Panc1 (cell line): Measurements from ENCODE around the gene ASXL1. TPM values are rescaled to one million over a fixed set of nuclear protein-coding genes. Genes with fewer than 3 reads are reported as not detected.

Experiments
- ATAC-seq: fragments of 200-7000 bp; cut with Tn5 transposase; 2 replicates; pipeline ENCODE4 v1.9.1; 2020; ENCODE audit warnings: mild to moderate bottlenecking, moderate library complexity
- BruUV-seq: library from RNA; stranded (reverse); fragments of 400-500 nt; replicated peaks from 2 replicates; lab custom pipeline; 2021; lab: Mats Ljungman, UMichigan
- CTCF ChIA-PET: fragments of 300-600 bp; sonication (Branson Sonifier 250); formaldehyde crosslinking; loops from one replicate; lab custom pipeline; 2022; ENCODE audit warnings: antibody characterized with exemption; lab: Charles Lee
- POLR2A ChIA-PET: fragments of 300-600 bp; sonication (Branson Sonifier 250); formaldehyde crosslinking; loops from one replicate; lab custom pipeline; 2022; ENCODE audit warnings: antibody characterized with exemption; lab: Charles Lee
- DNase-seq: peaks from one replicate; pipeline ENCODE4 v3.0.0-alpha.2; 2010; ENCODE audit warnings: low read depth, low spot score
- H3K27ac ChIP-seq: 2 replicates; pipeline ENCODE4 v1.5.1; 2011; ENCODE audit warnings: mild to moderate bottlenecking, low read length, inconsistent platforms
- H3K27me3 ChIP-seq: fragments of 200-500 bp; sonication (Bioruptor generic); 2 replicates; pipeline ENCODE4 v1.6.0; 2014; ENCODE audit warnings: low read length, inconsistent platforms; ENCODE audit not compliant: control insufficient read depth, insufficient read depth
- H3K36me3 ChIP-seq: fragments of 200-500 bp; sonication (Bioruptor generic); 2 replicates; pipeline ENCODE4 v1.5.1; 2014; ENCODE audit warnings: inconsistent platforms, mild to moderate bottlenecking, low read length, moderate library complexity; ENCODE audit not compliant: control insufficient read depth, insufficient read depth
- H3K4me1 ChIP-seq: 2 replicates; pipeline ENCODE4 v1.5.1; 2011; ENCODE audit warnings: inconsistent platforms, mild to moderate bottlenecking, low read length, moderate library complexity; ENCODE audit not compliant: control insufficient read depth, insufficient read depth
- H3K4me3 ChIP-seq, 2 experiments: 2 replicates each; pipeline ENCODE4 v1.5.1; 2011 to 2012; ENCODE audit warnings: low read depth in 2 of 2, low read length in 2 of 2, mild to moderate bottlenecking in 2 of 2, inconsistent platforms in 1 of 2, moderate library complexity in 1 of 2
- H3K9me3 ChIP-seq: fragments of 200-500 bp; sonication (Bioruptor generic); 2 replicates; pipeline ENCODE4 v1.5.1; 2014; ENCODE audit warnings: low read depth, mild to moderate bottlenecking, inconsistent platforms, low read length, moderate library complexity; ENCODE audit not compliant: control insufficient read depth, insufficient read depth
- POLR2AphosphoS5 ChIP-seq: IDR thresholded peaks from 2 replicates; pipeline ENCODE4 v1.6.1; 2012; ENCODE audit warnings: mild to moderate bottlenecking, low read depth, low read length, moderate library complexity
- SIN3A ChIP-seq: IDR thresholded peaks from 2 replicates; pipeline ENCODE4 v1.6.1; 2012; ENCODE audit warnings: low read depth, mild to moderate bottlenecking, low read length, moderate library complexity, borderline replicate concordance; ENCODE audit not compliant: insufficient read depth
- TCF7L2 ChIP-seq: IDR thresholded peaks from 2 replicates; pipeline ENCODE4 v1.6.1; 2011; ENCODE audit warnings: mild to moderate bottlenecking, low read depth, low read length, inconsistent platforms
- in situ Hi-C: cut with HindIII; loops from 2 replicates; pipeline ENCODE4 v1.10.0; 2016; ENCODE audit warnings: low sequenced_read_pairs, low pct_unique_long_range_greater_than_20kb
- intact Hi-C: fragments of 100-400 bp; cut with micrococcal nuclease; formaldehyde crosslinking; loops from one replicate; pipeline ENCODE4 v1.10.0; 2022; ENCODE audit not compliant: unreplicated experiment
- total RNA-seq: library from RNA; stranded (reverse); gene quantifications from one replicate; pipeline ENCODE4 v1.2.1, GENCODE V29; 2021; ENCODE audit not compliant: unreplicated experiment
- TF ChIP-seq, protein P1 (sequence below), 2 experiments: IDR thresholded peaks; 2 replicates each; pipeline ENCODE4 v1.6.1; 2011 to 2012; ENCODE audit warnings: low read depth in 2 of 2, control low read depth in 1 of 2, low read length in 1 of 2, mild to moderate bottlenecking in 1 of 2, moderate library complexity in 1 of 2; ENCODE audit not compliant: insufficient read depth in 1 of 2
- TF ChIP-seq, protein P2 (sequence below): fragments of 450-650 bp; IDR thresholded peaks from 2 replicates; pipeline ENCODE4 v1.5.1; 2017; ENCODE audit warnings: mild to moderate bottlenecking

ASXL1 gene
- total RNA-seq, 1 experiment from 2014 or later, result 205 TPM

DNA sequence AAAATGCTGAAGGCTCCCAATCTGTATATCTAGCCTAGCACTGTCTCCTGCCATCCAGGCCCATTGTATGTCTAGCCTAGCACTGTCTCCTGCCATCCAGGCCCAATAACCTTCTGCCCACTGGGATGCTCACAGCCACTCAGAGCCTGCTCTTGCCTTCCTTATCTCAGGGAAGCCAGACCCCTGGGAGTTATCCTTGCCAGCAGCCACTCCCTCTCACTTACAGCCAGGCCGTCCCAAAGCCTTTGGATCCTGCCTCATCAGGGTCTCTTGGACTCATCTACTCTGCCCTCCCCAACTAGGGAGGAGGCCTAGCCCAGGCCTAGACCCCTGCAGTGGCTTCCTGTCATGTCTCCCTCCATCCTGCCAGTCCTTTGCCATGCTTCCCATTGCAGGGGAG, 43.4 kb upstream of the ASXL1 start:
- BruUV-seq, result no TSS peak
- Histone ChIP-seq H3K27ac (no peak overlapping the region), H3K36me3 (no peaks in the 10 kb centered on the region), H3K9me3 (no peaks in the 10 kb centered on the region), H3K4me1 (no peaks in the 10 kb centered on the region), H3K4me3 (no peak overlapping the region), H3K27me3 (no peaks in the 10 kb centered on the region)
- intact Hi-C loops (loop anchor here (10.0 kb wide), 1 partner anchor 60 kb away; no protein-coding TSS in a partner anchor), in situ Hi-C loops (loop anchor here (5.0 kb wide), 1 partner anchor 37 kb away; the partner anchor contains the start of gene KIF3B)
- ChIA-PET CTCF (no interaction called here), POLR2A (no interaction called here)
- TF ChIP-seq, protein P1, sequence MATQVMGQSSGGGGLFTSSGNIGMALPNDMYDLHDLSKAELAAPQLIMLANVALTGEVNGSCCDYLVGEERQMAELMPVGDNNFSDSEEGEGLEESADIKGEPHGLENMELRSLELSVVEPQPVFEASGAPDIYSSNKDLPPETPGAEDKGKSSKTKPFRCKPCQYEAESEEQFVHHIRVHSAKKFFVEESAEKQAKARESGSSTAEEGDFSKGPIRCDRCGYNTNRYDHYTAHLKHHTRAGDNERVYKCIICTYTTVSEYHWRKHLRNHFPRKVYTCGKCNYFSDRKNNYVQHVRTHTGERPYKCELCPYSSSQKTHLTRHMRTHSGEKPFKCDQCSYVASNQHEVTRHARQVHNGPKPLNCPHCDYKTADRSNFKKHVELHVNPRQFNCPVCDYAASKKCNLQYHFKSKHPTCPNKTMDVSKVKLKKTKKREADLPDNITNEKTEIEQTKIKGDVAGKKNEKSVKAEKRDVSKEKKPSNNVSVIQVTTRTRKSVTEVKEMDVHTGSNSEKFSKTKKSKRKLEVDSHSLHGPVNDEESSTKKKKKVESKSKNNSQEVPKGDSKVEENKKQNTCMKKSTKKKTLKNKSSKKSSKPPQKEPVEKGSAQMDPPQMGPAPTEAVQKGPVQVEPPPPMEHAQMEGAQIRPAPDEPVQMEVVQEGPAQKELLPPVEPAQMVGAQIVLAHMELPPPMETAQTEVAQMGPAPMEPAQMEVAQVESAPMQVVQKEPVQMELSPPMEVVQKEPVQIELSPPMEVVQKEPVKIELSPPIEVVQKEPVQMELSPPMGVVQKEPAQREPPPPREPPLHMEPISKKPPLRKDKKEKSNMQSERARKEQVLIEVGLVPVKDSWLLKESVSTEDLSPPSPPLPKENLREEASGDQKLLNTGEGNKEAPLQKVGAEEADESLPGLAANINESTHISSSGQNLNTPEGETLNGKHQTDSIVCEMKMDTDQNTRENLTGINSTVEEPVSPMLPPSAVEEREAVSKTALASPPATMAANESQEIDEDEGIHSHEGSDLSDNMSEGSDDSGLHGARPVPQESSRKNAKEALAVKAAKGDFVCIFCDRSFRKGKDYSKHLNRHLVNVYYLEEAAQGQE (IDR thresholded peaks at IDR 0.05; ENCODE audit: insufficient read depth in 1 of 2, low read depth in 2 of 2, low read length in 1 of 2), result no peak
- TF ChIP-seq SIN3A, result no peak
- TF ChIP-seq POLR2AphosphoS5, result no peak
- TF ChIP-seq TCF7L2, result no peak
- TF ChIP-seq, protein P2, sequence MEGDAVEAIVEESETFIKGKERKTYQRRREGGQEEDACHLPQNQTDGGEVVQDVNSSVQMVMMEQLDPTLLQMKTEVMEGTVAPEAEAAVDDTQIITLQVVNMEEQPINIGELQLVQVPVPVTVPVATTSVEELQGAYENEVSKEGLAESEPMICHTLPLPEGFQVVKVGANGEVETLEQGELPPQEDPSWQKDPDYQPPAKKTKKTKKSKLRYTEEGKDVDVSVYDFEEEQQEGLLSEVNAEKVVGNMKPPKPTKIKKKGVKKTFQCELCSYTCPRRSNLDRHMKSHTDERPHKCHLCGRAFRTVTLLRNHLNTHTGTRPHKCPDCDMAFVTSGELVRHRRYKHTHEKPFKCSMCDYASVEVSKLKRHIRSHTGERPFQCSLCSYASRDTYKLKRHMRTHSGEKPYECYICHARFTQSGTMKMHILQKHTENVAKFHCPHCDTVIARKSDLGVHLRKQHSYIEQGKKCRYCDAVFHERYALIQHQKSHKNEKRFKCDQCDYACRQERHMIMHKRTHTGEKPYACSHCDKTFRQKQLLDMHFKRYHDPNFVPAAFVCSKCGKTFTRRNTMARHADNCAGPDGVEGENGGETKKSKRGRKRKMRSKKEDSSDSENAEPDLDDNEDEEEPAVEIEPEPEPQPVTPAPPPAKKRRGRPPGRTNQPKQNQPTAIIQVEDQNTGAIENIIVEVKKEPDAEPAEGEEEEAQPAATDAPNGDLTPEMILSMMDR, result no peak
- no peak for DNase-seq
- ATAC-seq, result no peak

- ChIA-PET CTCF (no interaction called here), POLR2A (no interaction called here)
- BruUV-seq, result no TSS peak
- no peak overlapping the region for H3K27ac ChIP-seq
- no peaks in the 10 kb centered on the region for H3K27me3 ChIP-seq
- intact Hi-C loops (loop anchor here (10.0 kb wide), 1 partner anchor 61 kb away; no protein-coding TSS in a partner anchor), in situ Hi-C loops (loop anchor here (5.0 kb wide), 1 partner anchor 38 kb away; the partner anchor contains the start of gene KIF3B)
- DNase-seq, result no peak
- H3K36me3 ChIP-seq, result no peaks in the 10 kb centered on the region
- TF ChIP-seq, protein P1 (IDR thresholded peaks at IDR 0.05; ENCODE audit: insufficient read depth in 1 of 2, low read depth in 2 of 2, low read length in 1 of 2), result no peak
- no peak for TF ChIP-seq TCF7L2
- TF ChIP-seq, protein P2, result no peak
- no peak for TF ChIP-seq SIN3A
- no peak for TF ChIP-seq POLR2AphosphoS5
- H3K4me1 ChIP-seq, result no peaks in the 10 kb centered on the region
- H3K4me3 ChIP-seq, result no peak overlapping the region
- no peak for ATAC-seq
- H3K9me3 ChIP-seq, result no peaks in the 10 kb centered on the region
These were observed 42.7 kb upstream of the ASXL1 start for GRCh38 chr20:32315399-32315798.
